GM10248 (cell line): ENCODE results near the gene TSPAN5.

Source experiments
- CTCF ChIA-PET: fragments of 300-600 bp; sonication (Branson Sonifier 250); formaldehyde crosslinking; extraction: SDS; loops from one replicate; lab custom pipeline; 2021; ENCODE audit warnings: antibody characterized with exemption; lab: Yijun Ruan, JAX
- POLR2A ChIA-PET: fragments of 350-650 bp; sonication (Branson Sonifier 250); formaldehyde crosslinking; extraction: SDS; loops from one replicate; lab custom pipeline; 2020; ENCODE audit warnings: antibody characterized with exemption; lab: Yijun Ruan, JAX
- DNase-seq: peaks from one replicate; pipeline ENCODE4 v3.0.0; 2012; ENCODE audit errors: extremely low spot score
- CTCF ChIP-seq: IDR thresholded peaks from 2 replicates; pipeline ENCODE4 v1.5.1; 2012; ENCODE audit warnings: mild to moderate bottlenecking, low read depth; ENCODE audit errors: extremely low read depth, missing control alignments, control extremely low read depth

TSPAN5 gene

GRCh38 chr4:98544818-98545414 is 113.5 kb downstream of the TSPAN5 start:
- TF ChIP-seq CTCF = no peak
- ChIA-PET CTCF (interaction anchor here (2.0 kb wide), 1 partner anchor 9 kb away, joined by 8 read pairs; no protein-coding TSS in a partner anchor), POLR2A (no interaction called here)
- DNase-seq = no peak

GRCh38 chr4:98544141-98544817 is 114.1 kb downstream of the TSPAN5 start:
- POLR2A ChIA-PET = no interaction called here
- DNase-seq = no peak
- TF ChIP-seq CTCF = no peak
- CTCF ChIA-PET = interaction anchor here (2.0 kb wide), 1 partner anchor 10 kb away, joined by 8 read pairs; no protein-coding TSS in a partner anchor

- DNase-seq = no peak
- TF ChIP-seq CTCF = no peak
- CTCF ChIA-PET = interaction anchor here (1.1 to 1.4 kb wide), 2 partner anchors 13 to 75 kb away, joined by 3 to 4 read pairs; no protein-coding TSS in a partner anchor
- POLR2A ChIA-PET = no interaction called here
Measured at GRCh38 chr4:98542011-98542410, 116.4 kb downstream of the TSPAN5 start.

GRCh38 chr4:98540803-98541202 is 117.6 kb downstream of the TSPAN5 start:
- CTCF ChIA-PET = interaction anchor here (1.3 to 1.5 kb wide), 2 partner anchors 13 to 16 kb away, joined by 3 read pairs; no protein-coding TSS in a partner anchor
- DNase-seq = no peak
- TF ChIP-seq CTCF = no peak
- POLR2A ChIA-PET = no interaction called here

- no peak for TF ChIP-seq CTCF
Measured at GRCh38 chr4:98539741-98540140, 118.7 kb downstream of the TSPAN5 start.

GRCh38 chr4:98539299-98539698 is 119.1 kb downstream of the TSPAN5 start:
- ChIA-PET POLR2A (no interaction called here), CTCF (interaction anchor here (1.2 to 1.4 kb wide), 2 partner anchors 43 to 71 kb away, joined by 3 to 5 read pairs; no protein-coding TSS in a partner anchor)
- no peak for TF ChIP-seq CTCF
- no peak for DNase-seq

More at GRCh38 chr4:98539741-98540140, 118.7 kb downstream of the TSPAN5 start:
- CTCF ChIA-PET = interaction anchor here (0.7 to 1.5 kb wide), 4 partner anchors 14 to 43 kb away, joined by 3 to 5 read pairs (median 3); no protein-coding TSS in a partner anchor
- POLR2A ChIA-PET = no interaction called here
- DNase-seq = no peak
